ENCODE results near the gene RNF113A. TPM values are rescaled to one million over a fixed set of nuclear protein-coding genes. Genes with fewer than 3 reads are reported as not detected.
"Not testable (repeated sequence)": the region's sequence is repeated elsewhere in the genome, so short reads cannot be mapped to it uniquely, and the experiment has no call there.

The RNF113A gene
- polyA plus RNA-seq, 3 donors = 20.4 to 21.6 (median 21.5) TPM

GRCh38 chrX:119899125-119899524, 27.6 kb upstream of the RNF113A start:
- H3K27ac Mint-ChIP-seq = peak overlapping the region in 5 of 7 donors; percentile 62 to 86 (median 82)
- Histone ChIP-seq H3K9me3 (replicated peaks in 1 of 2; ENCODE audit: control insufficient read depth in 1 of 2, insufficient read depth in 1 of 2, low read length in 2 of 2) (no peaks in the 10 kb centered on the region), H3K27ac (ENCODE audit: low read depth in 1 of 2, low read length in 2 of 2) (peak overlapping the region; percentile 62 to 68), H2AFZ (ENCODE audit: insufficient read depth, low read depth, low read length, poor library complexity, severe bottlenecking) (peak overlapping the region; percentile 48), H4K20me1 (ENCODE audit: insufficient read depth, low read length) (no peaks in the 10 kb centered on the region), H3K79me2 (ENCODE audit: insufficient read depth, low read length) (no peaks in the 10 kb centered on the region), H3K4me3 (replicated peaks in 1 of 3; ENCODE audit: low read depth in 2 of 3, low read length in 3 of 3) (no peak overlapping the region), H3K36me3 (replicated peaks in 1 of 2; ENCODE audit: control insufficient read depth in 1 of 2, insufficient read depth in 2 of 2, low read length in 2 of 2) (no peaks in the 10 kb centered on the region), H3K9ac (ENCODE audit: insufficient read depth, low read length, poor library complexity, severe bottlenecking) (no peak overlapping the region), H3K4me2 (replicated peaks; ENCODE audit: extremely low read depth, low read length, poor library complexity, severe bottlenecking) (peak overlapping the region; percentile 36), H3K27me3 (ENCODE audit: control insufficient read depth in 2 of 2, insufficient read depth in 2 of 2, low read length in 2 of 2) (no peaks in the 10 kb centered on the region), H3K4me1 (ENCODE audit: control insufficient read depth in 1 of 2, insufficient read depth in 2 of 2, low read length in 2 of 2) (peaks cover 8% of the 10 kb centered on the region in 2 donors)
- TF ChIP-seq, protein P1, sequence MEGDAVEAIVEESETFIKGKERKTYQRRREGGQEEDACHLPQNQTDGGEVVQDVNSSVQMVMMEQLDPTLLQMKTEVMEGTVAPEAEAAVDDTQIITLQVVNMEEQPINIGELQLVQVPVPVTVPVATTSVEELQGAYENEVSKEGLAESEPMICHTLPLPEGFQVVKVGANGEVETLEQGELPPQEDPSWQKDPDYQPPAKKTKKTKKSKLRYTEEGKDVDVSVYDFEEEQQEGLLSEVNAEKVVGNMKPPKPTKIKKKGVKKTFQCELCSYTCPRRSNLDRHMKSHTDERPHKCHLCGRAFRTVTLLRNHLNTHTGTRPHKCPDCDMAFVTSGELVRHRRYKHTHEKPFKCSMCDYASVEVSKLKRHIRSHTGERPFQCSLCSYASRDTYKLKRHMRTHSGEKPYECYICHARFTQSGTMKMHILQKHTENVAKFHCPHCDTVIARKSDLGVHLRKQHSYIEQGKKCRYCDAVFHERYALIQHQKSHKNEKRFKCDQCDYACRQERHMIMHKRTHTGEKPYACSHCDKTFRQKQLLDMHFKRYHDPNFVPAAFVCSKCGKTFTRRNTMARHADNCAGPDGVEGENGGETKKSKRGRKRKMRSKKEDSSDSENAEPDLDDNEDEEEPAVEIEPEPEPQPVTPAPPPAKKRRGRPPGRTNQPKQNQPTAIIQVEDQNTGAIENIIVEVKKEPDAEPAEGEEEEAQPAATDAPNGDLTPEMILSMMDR (IDR thresholded peaks at IDR 0.05) = no peak
- no peaks in the 10 kb centered on the region for H3K36me3 Mint-ChIP-seq
- WGBS (ENCODE audit: insufficient coverage) = no CpG with 5 or more reads among the region's 2 CpGs
- intact Hi-C loops (cut with micrococcal nuclease) = no loop called here
- peaks cover 0 to 3% (median 1%) of the 10 kb centered on the region in 3 donors for H3K27me3 Mint-ChIP-seq (ENCODE audit: low read depth in 3 of 3)
- peaks cover 10% of the 10 kb centered on the region for H3K4me1 Mint-ChIP-seq
- H3K4me3 Mint-ChIP-seq = peak overlapping the region; percentile 41 to 42
- no peaks in the 10 kb centered on the region for H3K9me3 Mint-ChIP-seq
- peak; percentile 68 to 88 (median 88) for DNase-seq

- no CpG with 5 or more reads among the region's 4 CpGs for WGBS (ENCODE audit: insufficient coverage)
- peak within 1 kb of the TSS in 1 of 7 donors; percentile 50 for H3K27ac Mint-ChIP-seq
- no peaks in the 10 kb centered on the region for H3K79me2 ChIP-seq (ENCODE audit: insufficient read depth, low read length)
- DNase-seq = no peak
- no peaks in the 10 kb centered on the region for H3K9me3 ChIP-seq (replicated peaks in 1 of 2; ENCODE audit: control insufficient read depth in 1 of 2, insufficient read depth in 1 of 2, low read length in 2 of 2)
- H3K36me3 ChIP-seq (replicated peaks in 1 of 2; ENCODE audit: control insufficient read depth in 1 of 2, insufficient read depth in 2 of 2, low read length in 2 of 2) = no peaks in the 10 kb centered on the region
- no peak within 1 kb of the TSS for H2AFZ ChIP-seq (ENCODE audit: insufficient read depth, low read depth, low read length, poor library complexity, severe bottlenecking)
- H3K36me3 Mint-ChIP-seq = no peaks in the 10 kb centered on the region
- peaks cover 0 to 9% (median 5%) of the 10 kb centered on the region in 3 donors for H3K27me3 Mint-ChIP-seq (ENCODE audit: low read depth in 3 of 3)
- no peak within 1 kb of the TSS for H3K4me2 ChIP-seq (replicated peaks; ENCODE audit: extremely low read depth, low read length, poor library complexity, severe bottlenecking)
- H3K4me1 ChIP-seq (ENCODE audit: control insufficient read depth in 1 of 2, insufficient read depth in 2 of 2, low read length in 2 of 2) = peaks cover 8% of the 10 kb centered on the region in 2 donors
- no peak within 1 kb of the TSS for H3K4me3 ChIP-seq (replicated peaks in 1 of 3; ENCODE audit: low read depth in 2 of 3, low read length in 3 of 3)
- peaks cover 0 to 2% (median 0%) of the 10 kb centered on the region in 7 donors for H3K9me3 Mint-ChIP-seq
- H3K27me3 ChIP-seq (ENCODE audit: control insufficient read depth in 2 of 2, insufficient read depth in 2 of 2, low read length in 2 of 2) = no peaks in the 10 kb centered on the region
- H3K4me1 Mint-ChIP-seq = peaks cover 9% of the 10 kb centered on the region
- H4K20me1 ChIP-seq (ENCODE audit: insufficient read depth, low read length) = no peaks in the 10 kb centered on the region
- no peak within 1 kb of the TSS for H3K4me3 Mint-ChIP-seq
- TF ChIP-seq, protein P1 (IDR thresholded peaks at IDR 0.05) = no peak
- H3K27ac ChIP-seq (ENCODE audit: low read depth in 1 of 2, low read length in 2 of 2) = no peak within 1 kb of the TSS
- intact Hi-C loops (cut with micrococcal nuclease) = no loop called here
- no peak within 1 kb of the TSS for H3K9ac ChIP-seq (ENCODE audit: insufficient read depth, low read length, poor library complexity, severe bottlenecking)
These were observed 24.4 kb upstream of the RNF113A start, which contains the start of gene AKAP14 for GRCh38 chrX:119895843-119896326. AKAP14 (plus strand) TSS chrX:119895893; CDS start chrX:119903224, 7,331 bp downstream.

- H3K4me1 Mint-ChIP-seq; H3K9ac ChIP-seq (ENCODE audit: insufficient read depth, low read length, poor library complexity, severe bottlenecking); H3K4me3 ChIP-seq (replicated peaks in 1 of 3; ENCODE audit: low read depth in 2 of 3, low read length in 3 of 3); H3K27ac ChIP-seq (ENCODE audit: low read depth in 1 of 2, low read length in 2 of 2); H3K9me3 ChIP-seq (replicated peaks in 1 of 2; ENCODE audit: control insufficient read depth in 1 of 2, insufficient read depth in 1 of 2, low read length in 2 of 2); H3K4me3 Mint-ChIP-seq; H2AFZ ChIP-seq (ENCODE audit: insufficient read depth, low read depth, low read length, poor library complexity, severe bottlenecking); intact Hi-C loops (cut with micrococcal nuclease); H3K36me3 Mint-ChIP-seq; H4K20me1 ChIP-seq (ENCODE audit: insufficient read depth, low read length); H3K36me3 ChIP-seq (replicated peaks in 1 of 2; ENCODE audit: control insufficient read depth in 1 of 2, insufficient read depth in 2 of 2, low read length in 2 of 2); H3K79me2 ChIP-seq (ENCODE audit: insufficient read depth, low read length); H3K27ac Mint-ChIP-seq; H3K27me3 ChIP-seq (ENCODE audit: control insufficient read depth in 2 of 2, insufficient read depth in 2 of 2, low read length in 2 of 2); H3K4me1 ChIP-seq (ENCODE audit: control insufficient read depth in 1 of 2, insufficient read depth in 2 of 2, low read length in 2 of 2); DNase-seq; H3K4me2 ChIP-seq (replicated peaks; ENCODE audit: extremely low read depth, low read length, poor library complexity, severe bottlenecking); H3K9me3 Mint-ChIP-seq: not testable (repeated sequence)
- WGBS (ENCODE audit: insufficient coverage) = no CpG with 5 or more reads among the region's 16 CpGs
- H3K27me3 Mint-ChIP-seq (ENCODE audit: low read depth in 3 of 3) = peaks cover 0 to 28% (median 24%) of the 10 kb centered on the region in 3 donors
These were observed 20.6 kb upstream of the RNF113A start for GRCh38 chrX:119891961-119892692.

Measured in CD14-positive monocyte (primary cell).